Astrocyte of the spinal cord (primary cell): ENCODE data around the gene FCHSD2.
"Not testable (repeated sequence)": the region's sequence is repeated elsewhere in the genome, so short reads cannot be mapped to it uniquely, and the experiment has no call there.

Experiments used
- DNase-seq: peaks from one replicate; pipeline ENCODE4 v3.0.0; 2011; ENCODE audit warnings: low read depth, low spot score
- H3K4me3 ChIP-seq: 2 replicates; pipeline ENCODE4 v1.5.1; 2011; ENCODE audit warnings: low read depth, mild to moderate bottlenecking, low read length, moderate library complexity
- in situ Hi-C: cut with HindIII; loops from 2 replicates; pipeline ENCODE4 v1.10.0; 2017; ENCODE audit warnings: low sequenced_read_pairs
- TF ChIP-seq, protein P1 (sequence below): IDR thresholded peaks from 2 replicates; pipeline ENCODE4 v1.5.1; 2012; ENCODE audit warnings: low read depth, mild to moderate bottlenecking, low read length, inconsistent platforms

Gene FCHSD2

DNA sequence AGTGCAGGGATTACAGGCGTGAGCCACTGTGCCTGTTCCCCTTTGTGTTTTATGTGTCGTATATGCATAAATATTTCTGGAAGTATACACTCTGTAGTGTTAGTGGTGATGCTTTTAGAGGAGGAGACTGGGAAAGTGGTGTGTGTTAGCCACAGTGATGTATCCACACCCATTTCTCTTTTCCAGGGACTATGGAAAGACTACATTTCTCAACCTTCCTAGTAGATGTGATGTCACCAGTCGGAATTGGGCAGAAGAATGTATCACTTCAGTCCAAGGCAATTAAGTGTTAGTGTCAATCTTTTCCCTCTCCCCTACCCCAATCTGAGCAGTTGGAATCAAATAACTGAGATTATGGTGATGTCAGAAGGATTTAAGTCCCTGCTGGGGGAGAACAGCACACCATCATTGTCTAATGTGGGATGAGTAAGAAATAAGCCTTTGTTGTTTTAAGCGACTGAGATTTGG, 333.8 kb downstream of the FCHSD2 start:
- in situ Hi-C loops: no loop called here
- no peak overlapping the region for H3K4me3 ChIP-seq
- TF ChIP-seq, protein P1, sequence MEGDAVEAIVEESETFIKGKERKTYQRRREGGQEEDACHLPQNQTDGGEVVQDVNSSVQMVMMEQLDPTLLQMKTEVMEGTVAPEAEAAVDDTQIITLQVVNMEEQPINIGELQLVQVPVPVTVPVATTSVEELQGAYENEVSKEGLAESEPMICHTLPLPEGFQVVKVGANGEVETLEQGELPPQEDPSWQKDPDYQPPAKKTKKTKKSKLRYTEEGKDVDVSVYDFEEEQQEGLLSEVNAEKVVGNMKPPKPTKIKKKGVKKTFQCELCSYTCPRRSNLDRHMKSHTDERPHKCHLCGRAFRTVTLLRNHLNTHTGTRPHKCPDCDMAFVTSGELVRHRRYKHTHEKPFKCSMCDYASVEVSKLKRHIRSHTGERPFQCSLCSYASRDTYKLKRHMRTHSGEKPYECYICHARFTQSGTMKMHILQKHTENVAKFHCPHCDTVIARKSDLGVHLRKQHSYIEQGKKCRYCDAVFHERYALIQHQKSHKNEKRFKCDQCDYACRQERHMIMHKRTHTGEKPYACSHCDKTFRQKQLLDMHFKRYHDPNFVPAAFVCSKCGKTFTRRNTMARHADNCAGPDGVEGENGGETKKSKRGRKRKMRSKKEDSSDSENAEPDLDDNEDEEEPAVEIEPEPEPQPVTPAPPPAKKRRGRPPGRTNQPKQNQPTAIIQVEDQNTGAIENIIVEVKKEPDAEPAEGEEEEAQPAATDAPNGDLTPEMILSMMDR: no peak
- no peak for DNase-seq

DNA sequence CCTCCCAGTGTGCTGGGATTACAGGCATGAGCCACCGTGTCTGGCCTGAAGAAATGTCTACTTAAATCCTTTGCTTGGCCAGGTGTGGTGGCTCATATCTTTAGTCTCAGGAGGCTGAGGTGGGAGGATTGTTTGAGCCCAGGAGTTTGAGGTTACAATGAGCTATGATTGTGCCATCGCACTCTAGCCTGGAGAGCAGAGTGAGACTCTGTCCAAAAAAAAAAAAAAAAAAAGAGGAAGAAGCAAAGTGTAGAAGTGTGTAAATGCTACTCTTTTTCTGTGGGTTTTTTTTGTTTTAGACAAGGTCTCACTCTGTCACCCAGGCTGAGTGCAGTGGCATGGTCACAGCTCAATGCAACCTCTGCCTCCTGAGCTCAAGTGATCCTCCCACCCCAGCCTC, 334.3 kb downstream of the FCHSD2 start:
- in situ Hi-C loops: no loop called here
- DNase-seq: no peak
- TF ChIP-seq, protein P1: no peak
- no peak overlapping the region for H3K4me3 ChIP-seq

DNA sequence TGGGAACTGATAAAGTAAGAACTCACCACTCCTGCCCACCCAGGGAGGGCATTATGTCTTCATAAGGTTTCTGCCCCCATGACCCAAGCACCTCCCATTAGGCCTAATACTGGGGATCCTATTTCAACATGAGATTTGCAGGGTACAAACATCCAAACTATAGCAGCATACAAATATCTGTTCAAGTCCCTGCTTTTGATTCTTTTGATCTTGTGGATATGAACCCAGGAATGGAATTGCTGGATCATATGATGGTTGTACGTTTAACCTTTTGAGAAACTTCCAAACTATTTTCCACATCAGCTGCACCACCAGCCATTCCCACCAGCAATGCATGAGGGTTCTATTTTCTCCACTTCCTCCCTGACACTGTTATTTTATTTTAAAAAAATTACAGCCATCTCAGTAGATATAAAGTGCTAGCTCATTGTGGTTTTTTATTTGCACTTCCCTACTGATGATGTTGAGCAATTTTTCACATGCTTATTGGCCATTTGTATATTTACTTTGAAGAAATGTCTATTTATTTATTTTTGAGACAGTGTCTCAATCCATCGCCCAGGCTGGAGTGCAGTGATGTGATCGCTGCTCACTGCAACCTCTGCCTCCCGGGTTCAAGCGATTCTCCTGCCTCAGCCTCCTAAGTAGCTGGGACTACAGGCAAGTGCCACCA, 335.0 kb downstream of the FCHSD2 start:
- TF ChIP-seq, protein P1: no peak
- peak; percentile 44 for DNase-seq
- no peak overlapping the region for H3K4me3 ChIP-seq
- in situ Hi-C loops: no loop called here

DNA sequence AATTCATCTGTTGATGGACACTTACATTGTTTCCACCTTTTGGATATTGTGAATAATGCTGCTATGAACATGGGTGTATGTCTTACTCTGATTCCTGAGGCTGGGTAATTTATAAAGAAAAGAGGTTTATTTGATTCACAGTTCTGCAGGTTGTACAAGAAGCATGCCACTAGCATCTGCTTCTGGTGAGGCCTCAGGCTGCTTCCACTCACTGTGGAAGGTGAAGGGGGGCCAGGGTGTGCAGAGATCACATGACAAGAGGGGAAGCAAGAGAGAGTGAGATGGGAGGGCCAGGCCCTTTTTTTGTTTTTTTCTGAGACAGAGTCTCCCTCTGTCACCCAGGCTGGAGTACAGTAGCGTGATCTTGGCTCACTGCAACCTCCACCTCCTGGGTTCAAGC, 335.7 kb downstream of the FCHSD2 start:
- in situ Hi-C loops, DNase-seq, H3K4me3 ChIP-seq: not testable (repeated sequence)

DNA sequence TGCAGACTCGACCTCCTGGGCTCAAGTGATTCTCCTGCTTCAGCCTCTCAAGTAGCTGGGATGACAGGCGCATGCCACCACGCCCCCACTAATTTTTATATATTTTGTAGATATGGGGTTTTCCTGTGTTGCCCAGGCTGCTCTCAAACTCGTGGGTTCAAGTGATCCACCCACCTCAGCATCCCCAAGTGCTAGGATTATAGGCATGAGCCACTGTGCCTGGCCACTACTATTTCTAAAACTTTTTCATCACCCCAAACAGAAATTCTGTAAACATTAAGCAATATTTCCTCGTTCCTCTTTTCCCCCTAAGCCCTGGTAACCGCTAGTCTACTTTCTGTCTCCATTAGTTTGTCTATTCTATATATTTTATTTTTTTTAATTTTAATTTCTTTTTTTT, 336.9 kb downstream of the FCHSD2 start:
- TF ChIP-seq, protein P1: no peak
- in situ Hi-C loops: no loop called here
- DNase-seq: no peak
- H3K4me3 ChIP-seq: no peak overlapping the region

DNA sequence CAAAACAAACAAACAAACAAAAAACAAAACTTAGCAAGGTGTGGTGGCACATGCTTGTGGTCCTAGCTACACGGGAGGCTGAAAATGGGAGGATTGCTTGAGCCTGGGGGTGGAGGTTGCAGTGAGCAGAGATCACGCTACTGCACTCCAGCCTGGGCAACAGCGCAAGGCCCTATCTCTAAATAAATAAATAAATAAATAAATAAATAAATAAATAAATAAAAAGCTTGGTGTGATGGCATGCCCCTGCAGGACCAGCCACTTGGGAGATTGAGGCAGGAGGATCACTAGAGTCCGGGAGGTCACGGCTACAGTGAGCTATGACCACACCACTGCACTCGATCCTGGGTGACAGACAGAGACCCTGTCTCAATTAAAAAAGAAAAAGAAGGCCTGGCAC, 339.3 kb downstream of the FCHSD2 start:
- TF ChIP-seq, protein P1: no peak
- no peak for DNase-seq
- in situ Hi-C loops: no loop called here
- no peak overlapping the region for H3K4me3 ChIP-seq

DNA sequence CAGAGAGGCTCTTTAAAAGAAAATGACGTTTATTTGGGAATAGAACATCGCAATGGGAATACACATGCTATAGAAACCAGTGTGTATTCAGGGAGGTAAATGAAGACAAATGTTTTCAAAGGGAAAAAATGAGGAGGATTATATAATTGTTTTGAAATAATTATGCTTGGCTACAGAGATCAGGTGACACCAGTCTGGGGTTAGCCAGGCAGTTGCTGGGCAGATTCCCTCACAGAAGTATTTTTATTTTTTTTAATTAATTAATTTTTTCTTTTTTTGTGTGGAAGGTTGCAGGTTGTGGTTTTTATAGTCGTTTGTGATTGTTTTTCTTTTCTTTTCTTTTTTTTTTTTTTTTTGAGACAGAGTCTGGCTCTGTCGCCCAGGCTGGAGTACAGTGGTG, 342.7 kb downstream of the FCHSD2 start:
- in situ Hi-C loops: no loop called here
- TF ChIP-seq, protein P1: no peak

More for the DNA sequence above, 342.7 kb downstream of the FCHSD2 start:
- no peak for DNase-seq
- no peak overlapping the region for H3K4me3 ChIP-seq
